ACC112 (cell line): Measurements from ENCODE around the gene DTX2.
"Not testable (repeated sequence)": the region's sequence is repeated elsewhere in the genome, so short reads cannot be mapped to it uniquely, and the experiment has no call there.

Source experiments
- H2AFZ ChIP-seq: fragments of 200-600 bp; sonication (generic); one replicate; pipeline ENCODE4 v1.6.0; 2017; ENCODE audit warnings: antibody characterized with exemption, low read length; ENCODE audit not compliant: unreplicated experiment
- H3K27ac ChIP-seq: fragments of 200-600 bp; sonication (generic); 2 replicates; pipeline ENCODE4 v1.5.1; 2014; ENCODE audit warnings: low read depth, mild to moderate bottlenecking, antibody characterized with exemption, low read length, moderate library complexity
- H3K27me3 ChIP-seq: fragments of 200-600 bp; sonication (generic); 2 replicates; pipeline ENCODE4 v1.6.1; 2014; ENCODE audit warnings: mild to moderate bottlenecking, antibody characterized with exemption, low read length, moderate library complexity, mixed read lengths; ENCODE audit not compliant: insufficient read depth
- H3K36me3 ChIP-seq: fragments of 200-600 bp; sonication (generic); 2 replicates; pipeline ENCODE4 v1.6.1; 2016; ENCODE audit warnings: mild to moderate bottlenecking, antibody characterized with exemption, low read length, moderate library complexity, mixed read lengths; ENCODE audit not compliant: insufficient read depth
- H3K4me1 ChIP-seq: fragments of 200-600 bp; sonication (generic); one replicate; pipeline ENCODE4 v1.6.1; 2016; ENCODE audit warnings: low read length, mixed read lengths; ENCODE audit not compliant: insufficient read depth, unreplicated experiment, control insufficient read depth
- H3K4me3 ChIP-seq: fragments of 200-600 bp; sonication (generic); 2 replicates; pipeline ENCODE4 v1.5.1; 2014; ENCODE audit warnings: mild to moderate bottlenecking, low read depth, low read length
- H3K79me2 ChIP-seq: fragments of 200-600 bp; sonication (generic); one replicate; pipeline ENCODE4 v1.6.0; 2016; ENCODE audit warnings: low read length; ENCODE audit not compliant: control insufficient read depth, unreplicated experiment, insufficient read depth

DTX2 gene

DNA sequence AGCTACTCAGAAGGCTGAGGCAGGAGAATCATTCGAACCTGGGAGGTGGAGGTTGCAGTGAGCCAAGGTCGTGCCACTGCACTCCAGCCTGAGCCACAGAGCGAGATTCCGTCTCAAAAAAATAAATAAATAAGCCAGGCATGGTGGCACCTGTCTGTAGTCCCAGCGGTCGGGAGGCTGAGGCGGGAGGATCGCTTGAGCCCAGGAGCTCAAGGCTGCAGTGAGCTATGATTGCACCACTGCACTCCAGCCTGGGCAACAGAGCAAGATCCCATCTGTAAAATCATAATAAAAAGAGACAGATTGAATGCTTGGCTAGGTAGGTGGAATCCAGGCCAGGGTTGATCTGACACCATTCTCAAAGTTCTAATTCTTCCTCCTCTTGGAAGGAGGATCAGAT, 45.1 kb downstream of the DTX2 start:
- not testable (repeated sequence) for H3K36me3 ChIP-seq, H3K4me1 ChIP-seq, H2AFZ ChIP-seq, H3K79me2 ChIP-seq, H3K27ac ChIP-seq, H3K4me3 ChIP-seq, H3K27me3 ChIP-seq

DNA sequence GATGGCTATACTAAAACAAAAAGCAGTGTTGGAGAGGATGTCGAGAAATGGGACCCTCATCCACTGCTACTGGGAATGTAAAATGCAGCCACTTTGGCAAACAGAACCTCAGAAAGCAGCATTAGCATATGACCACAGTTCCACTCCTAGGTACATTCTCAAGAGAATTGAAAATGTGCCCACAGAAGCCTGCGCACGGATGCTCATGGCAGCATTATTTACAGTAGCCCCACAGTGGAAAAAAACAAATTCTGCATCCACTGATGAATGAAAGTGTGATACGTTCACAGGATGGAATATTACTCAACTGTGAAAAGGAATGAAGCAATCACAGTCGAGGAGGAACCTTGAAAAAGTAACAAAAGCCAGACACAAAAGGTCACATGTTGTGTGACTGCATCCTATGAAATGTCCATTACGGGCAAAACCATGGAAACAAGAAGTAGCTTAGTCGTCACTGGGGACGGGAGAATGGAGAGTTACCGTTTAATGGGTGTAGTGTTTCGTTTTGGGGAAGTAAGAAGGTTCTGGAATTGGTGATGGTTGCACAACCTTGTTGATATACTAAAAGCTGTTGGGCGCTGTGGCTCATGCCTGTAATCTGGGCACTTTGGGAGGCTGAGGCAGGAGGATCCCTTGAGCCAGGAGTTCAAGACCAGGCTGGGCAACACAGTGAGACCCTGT, 46.4 kb downstream of the DTX2 start:
- Histone ChIP-seq H3K36me3 (peaks cover 3% of the 10 kb centered on the region; the same call in 1 of the 2 replicates), H3K4me1 (peaks cover 5% of the 10 kb centered on the region), H3K27ac (no peak overlapping the region), H3K27me3 (no peaks in the 10 kb centered on the region), H2AFZ (no peak overlapping the region), H3K79me2 (no peaks in the 10 kb centered on the region), H3K4me3 (no peak overlapping the region)

DNA sequence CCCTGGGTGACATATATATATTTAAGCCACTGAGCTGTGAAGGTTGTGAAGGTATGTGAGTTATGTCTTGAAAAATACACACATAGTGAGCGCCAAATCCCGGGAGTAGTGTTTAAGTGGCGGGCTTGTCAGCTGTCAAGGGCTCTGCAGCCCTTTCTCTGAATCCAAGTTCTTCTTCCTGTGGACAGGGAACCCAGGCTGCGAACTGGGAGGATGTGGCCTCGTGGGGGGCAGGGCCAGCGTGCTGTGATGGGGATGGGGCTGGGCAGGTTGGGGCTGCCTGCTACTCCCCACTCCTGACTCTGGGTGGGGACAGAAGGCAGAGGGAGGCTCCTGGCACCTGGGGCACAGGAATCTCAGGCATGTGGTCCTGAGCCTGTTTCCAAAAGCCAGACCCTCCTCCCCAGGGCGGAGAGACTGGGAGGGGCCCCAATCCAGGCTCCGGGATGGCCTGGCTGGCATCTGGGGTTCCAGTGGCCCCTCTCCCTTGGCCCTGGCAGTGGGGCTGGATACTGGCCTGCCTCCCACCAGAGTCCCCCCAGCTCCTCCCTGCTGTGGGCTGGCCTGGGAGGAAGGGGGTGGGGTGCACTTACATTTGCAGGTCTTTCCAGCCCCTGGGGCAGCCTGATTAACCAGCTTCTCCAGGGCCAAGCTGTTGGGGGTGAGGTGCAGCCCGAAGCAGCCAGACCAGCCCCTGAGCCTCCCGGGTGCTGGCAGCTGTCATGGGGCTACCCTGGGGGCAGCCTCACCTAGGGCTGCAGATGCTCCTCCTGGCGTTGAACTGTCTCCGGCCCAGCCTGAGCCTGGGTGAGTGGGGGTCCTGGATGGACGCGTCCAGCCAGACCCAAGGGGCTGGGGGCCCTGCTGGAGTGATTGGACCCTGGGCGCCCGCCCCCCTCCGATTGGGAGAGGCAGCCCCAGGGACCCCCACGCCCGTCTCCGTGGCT, 48.7 kb downstream of the DTX2 start, which contains the start of gene UPK3B:
Gene UPK3B, plus strand, starts transcription at position 622 of the 947 bp plus-strand sequence. Its CDS starts 101 bp downstream, at position 723.
- Histone ChIP-seq H2AFZ (no peak within 1 kb of the TSS), H3K79me2 (no peaks in the 10 kb centered on the region), H3K4me3 (no peak within 1 kb of the TSS), H3K4me1 (peaks cover 10% of the 10 kb centered on the region), H3K27ac (no peak within 1 kb of the TSS), H3K36me3 (peaks cover 3% of the 10 kb centered on the region; the same call in 1 of the 2 replicates), H3K27me3 (no peaks in the 10 kb centered on the region)

DNA sequence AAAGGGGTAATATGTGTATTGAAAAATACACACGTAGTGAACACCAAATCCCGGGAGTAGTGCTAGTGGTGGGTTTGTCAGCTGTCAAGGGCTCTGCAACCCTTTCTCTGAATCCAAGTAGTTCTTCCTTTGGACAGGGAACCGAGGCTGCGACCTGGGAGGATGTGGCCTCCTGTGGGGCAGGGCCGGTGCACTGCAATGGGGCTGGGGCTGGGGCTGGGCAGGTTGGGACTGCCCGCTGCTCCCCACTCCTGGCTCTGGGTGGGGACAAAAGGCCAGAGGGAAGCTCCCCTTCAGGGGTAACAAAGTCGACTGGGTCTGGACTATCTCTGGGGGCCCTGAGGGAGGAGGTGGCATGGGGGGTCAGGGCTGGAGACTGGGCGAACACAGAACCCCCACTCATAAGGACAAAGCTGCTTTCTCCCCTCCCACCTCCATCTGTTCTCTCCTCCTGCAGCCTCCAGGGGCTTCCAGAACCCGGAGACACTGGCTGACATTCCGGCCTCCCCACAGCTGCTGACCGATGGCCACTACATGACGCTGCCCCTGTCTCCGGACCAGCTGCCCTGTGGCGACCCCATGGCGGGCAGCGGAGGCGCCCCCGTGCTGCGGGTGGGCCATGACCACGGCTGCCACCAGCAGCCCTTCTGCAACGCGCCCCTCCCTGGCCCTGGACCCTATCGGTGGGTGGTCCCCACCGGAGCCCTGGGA, 49.8 kb downstream of the DTX2 start:
- H3K27me3 ChIP-seq, H3K79me2 ChIP-seq, H3K4me3 ChIP-seq, H3K27ac ChIP-seq, H2AFZ ChIP-seq, H3K36me3 ChIP-seq, H3K4me1 ChIP-seq: not testable (repeated sequence)

DNA sequence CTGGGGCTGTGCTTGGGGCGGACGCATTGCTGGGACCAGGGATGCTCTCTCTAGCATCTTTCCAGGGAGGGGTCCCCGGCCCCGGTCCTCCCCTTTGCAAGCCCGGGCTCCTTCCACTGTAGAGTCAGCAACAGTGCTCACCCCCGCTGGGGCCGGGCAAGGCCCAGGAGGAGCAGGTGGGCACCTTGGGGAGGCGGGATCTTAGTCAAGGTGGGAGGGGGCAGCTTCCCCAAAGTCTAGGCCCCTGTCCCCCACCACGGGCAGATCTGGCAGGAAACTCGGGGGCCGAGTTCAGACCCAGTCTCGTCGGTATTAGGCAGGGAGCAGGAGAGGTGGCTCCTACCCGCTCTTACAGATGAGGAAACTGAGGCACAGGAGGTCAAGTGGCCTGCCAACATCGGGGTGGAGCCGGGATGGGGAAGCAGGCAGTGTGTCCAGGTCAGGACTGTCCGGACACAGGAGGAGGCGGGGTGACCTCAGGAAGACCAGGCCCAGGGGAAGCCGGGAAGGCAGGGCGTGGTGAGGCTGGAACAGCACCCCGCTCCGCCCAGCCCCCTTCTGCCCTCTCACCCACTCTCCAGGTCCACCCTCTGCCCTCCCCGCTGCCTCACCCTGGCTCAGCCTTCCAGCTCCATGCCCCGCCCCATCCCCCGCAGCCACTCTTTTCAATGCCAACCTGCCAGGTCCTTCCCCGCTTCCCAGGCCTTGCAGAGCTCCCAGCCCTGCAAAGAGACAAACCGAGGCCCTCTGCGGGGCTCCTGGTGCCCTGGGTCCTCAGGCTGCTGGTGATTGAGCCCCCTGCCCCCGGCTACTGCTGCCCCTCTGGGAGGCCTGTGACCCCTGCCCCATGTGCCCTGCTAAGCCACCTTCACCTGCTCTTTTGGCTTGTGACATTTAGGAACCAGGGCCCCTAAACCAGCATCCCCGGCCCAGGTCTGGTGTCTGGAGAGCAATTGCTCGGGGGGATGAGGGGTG, 50.7 kb downstream of the DTX2 start:
- H3K36me3 ChIP-seq, H3K79me2 ChIP-seq, H3K27ac ChIP-seq, H3K4me3 ChIP-seq, H3K4me1 ChIP-seq, H3K27me3 ChIP-seq, H2AFZ ChIP-seq: not testable (repeated sequence)

DNA sequence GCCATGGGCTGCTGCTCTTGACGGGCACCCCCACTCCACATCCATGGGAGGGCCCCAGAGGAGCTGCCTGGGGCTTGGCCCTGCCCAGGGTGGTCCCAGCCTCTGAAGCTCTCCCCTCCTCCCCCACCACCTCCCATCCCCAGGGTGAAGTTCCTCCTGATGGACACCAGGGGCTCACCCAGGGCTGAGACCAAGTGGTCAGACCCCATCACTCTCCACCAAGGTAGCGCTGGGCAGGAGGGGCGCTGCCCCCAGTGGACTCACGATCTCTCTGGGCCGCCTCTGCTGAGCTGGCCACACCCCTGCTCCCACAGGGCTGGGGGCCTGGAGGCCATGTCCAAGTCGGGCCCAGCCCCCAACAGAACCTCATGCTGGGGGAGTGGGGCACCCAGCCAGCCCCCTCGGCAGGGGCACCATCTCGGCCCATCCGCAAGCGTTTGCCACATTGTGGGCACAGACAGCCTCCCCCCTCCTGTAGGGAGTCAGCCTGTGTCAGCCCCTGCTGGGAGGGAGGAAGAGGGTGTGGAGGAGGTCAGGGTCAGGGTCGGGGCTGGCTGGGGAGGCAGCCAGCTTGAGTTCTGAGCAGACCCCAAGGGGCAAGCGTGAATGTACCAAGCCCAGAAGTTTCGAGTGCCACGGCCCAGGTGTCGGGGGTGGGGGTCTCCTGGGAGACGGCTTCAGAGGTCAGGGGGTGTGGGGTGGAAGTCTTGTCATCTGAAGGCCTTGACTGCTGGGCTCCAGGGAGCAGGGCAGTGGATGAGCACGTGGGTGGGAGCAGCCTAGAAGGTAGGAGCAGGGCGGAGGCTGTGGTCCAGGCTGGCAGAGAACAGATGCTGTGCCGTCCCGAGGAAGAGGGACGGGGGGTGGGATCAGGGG, 51.7 kb downstream of the DTX2 start:
- Histone ChIP-seq H3K36me3 (no peaks in the 10 kb centered on the region), H3K27ac (no peak overlapping the region), H3K4me3 (no peak overlapping the region), H2AFZ (no peak overlapping the region), H3K4me1 (peaks cover 10% of the 10 kb centered on the region), H3K79me2 (no peaks in the 10 kb centered on the region), H3K27me3 (no peaks in the 10 kb centered on the region)

DNA sequence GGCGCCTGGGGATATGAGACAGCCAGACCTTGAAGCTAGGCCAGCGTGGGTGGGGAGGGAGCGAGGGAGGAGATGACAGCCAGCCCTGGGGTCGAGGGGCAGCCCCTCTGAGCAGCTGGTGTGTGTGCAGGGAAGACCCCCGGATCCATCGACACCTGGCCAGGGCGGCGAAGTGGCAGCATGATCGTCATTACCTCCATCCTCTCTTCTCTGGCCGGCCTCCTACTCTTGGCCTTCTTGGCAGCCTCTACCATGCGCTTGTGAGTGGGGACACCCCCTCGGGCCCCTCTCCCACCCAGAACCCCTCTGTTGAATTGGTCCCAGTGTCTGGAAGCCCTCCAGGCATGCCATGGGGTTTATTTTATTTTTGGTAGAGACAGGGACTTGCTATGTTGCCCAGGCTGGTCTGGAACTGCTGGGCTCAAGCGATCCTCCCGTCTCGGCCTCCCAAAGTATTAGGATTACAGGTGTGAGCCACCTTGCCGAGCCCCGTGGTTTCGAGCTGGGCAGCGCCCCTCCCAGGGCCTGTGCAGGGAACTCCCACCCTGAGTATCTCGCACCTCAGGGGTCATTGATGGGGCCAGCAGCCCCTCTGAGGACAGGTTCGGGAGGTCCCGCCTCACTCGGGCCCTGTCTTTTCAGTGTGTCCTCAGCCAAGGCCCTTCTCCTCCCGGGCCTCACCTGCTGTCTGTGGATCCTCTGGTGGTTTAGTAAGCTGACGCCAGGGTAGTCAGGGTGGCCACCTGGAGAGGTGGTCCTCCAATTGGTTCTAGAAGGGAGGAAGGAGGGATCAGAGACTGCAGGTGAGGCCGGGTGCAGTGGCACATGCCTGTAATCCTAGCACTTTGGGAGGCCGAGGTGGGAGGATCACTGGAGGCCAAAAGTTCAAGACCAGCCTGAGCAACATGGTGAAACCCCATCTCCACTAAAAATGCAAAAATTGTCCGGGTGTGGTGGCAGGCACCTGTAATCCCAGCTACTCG, 52.6 kb downstream of the DTX2 start:
- Histone ChIP-seq H3K4me3 (no peak overlapping the region), H2AFZ (no peak overlapping the region), H3K4me1 (peaks cover 10% of the 10 kb centered on the region), H3K79me2 (no peaks in the 10 kb centered on the region), H3K36me3 (no peaks in the 10 kb centered on the region), H3K27ac (no peak overlapping the region), H3K27me3 (no peaks in the 10 kb centered on the region)

DNA sequence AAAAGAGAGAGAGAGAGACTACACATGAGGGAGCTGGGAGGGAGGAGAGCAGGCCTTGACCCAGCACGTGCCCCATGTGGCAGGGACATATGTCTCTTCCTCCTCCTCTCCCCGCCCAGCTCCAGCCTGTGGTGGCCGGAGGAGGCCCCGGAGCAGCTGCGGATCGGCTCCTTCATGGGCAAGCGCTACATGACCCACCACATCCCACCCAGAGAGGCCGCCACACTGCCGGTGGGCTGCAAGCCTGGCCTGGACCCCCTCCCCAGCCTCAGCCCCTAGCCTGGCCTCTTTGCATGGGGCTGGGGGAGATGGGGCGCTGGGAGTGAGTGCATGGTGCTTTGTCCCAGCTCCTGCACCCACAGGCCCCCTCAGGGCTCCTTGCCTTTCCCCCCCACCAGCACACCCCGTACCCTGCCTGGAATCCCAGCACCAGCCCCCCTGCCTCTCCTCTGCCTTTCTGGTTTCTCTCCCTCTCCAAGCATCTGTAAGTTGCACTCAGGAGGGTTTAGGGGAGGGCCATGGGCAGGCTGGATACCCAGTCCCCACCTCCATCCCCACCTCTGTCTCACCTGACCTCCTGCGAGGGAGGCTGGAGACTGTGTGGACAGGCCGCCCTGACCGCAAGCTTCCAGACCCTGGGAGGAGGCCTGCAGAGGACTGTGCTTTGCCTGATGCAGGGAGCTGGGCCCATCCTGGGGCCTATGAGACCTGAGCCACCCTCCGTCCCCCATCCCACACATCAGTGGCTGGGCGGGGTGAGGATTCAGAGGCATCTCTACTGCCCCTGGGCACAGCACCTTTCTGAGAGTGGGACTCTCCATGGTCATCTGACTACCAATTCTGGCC, 53.6 kb downstream of the DTX2 start:
- Histone ChIP-seq H3K36me3 (no peaks in the 10 kb centered on the region), H3K79me2 (no peaks in the 10 kb centered on the region), H3K27ac (no peak overlapping the region), H3K4me1 (peaks cover 6% of the 10 kb centered on the region), H3K27me3 (no peaks in the 10 kb centered on the region), H3K4me3 (no peak overlapping the region), H2AFZ (no peak overlapping the region)
